ENCODE data around the gene PADI6.

Gene PADI6

DNA sequence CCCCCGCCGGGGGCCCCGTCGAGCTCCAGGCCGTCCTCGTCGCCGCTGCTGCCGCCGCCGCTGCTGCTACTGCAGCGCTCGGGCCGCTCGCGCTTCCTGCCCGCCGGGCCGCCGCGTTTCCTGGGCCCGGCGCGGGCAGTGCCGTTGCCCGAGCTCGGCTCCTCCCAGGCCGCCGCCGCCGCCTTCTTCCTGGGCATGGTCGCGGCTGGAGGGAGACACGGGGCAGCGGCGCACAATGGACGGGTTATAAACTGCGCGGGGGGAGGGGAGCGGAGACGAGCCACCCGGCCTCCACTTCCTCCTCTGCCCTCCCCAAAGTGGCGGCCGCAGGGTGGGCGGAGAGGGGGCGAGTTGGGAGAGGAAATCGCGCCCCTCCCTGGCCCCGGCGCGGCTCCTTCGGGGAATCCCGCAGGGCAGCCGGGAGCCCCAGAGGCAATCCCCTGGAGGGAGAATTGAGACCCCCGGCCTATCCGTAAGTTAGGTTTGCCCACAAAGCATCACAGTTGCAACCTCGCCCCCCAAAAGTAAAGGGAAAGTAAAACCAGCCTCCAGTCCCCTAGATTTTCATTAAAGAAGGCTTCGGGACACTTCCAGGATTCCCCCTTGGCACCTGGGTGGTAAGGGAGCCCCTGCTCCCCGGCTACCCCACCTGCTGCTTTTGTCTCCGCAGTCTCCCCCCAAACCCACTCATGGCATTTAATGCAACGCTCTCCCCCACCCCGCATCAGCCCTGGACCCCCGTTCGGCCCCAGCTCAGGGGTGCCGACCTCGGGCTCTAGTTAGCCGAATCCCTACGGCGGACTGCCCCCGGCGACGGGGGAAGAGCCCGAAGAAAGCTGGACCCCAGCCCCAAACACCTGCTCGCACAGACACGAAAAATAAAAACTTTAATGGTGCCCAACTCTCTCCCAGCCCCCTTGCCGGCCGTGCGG, 66.6 kb downstream of the PADI6 start (continued):
- TF ChIP-seq, protein P1, sequence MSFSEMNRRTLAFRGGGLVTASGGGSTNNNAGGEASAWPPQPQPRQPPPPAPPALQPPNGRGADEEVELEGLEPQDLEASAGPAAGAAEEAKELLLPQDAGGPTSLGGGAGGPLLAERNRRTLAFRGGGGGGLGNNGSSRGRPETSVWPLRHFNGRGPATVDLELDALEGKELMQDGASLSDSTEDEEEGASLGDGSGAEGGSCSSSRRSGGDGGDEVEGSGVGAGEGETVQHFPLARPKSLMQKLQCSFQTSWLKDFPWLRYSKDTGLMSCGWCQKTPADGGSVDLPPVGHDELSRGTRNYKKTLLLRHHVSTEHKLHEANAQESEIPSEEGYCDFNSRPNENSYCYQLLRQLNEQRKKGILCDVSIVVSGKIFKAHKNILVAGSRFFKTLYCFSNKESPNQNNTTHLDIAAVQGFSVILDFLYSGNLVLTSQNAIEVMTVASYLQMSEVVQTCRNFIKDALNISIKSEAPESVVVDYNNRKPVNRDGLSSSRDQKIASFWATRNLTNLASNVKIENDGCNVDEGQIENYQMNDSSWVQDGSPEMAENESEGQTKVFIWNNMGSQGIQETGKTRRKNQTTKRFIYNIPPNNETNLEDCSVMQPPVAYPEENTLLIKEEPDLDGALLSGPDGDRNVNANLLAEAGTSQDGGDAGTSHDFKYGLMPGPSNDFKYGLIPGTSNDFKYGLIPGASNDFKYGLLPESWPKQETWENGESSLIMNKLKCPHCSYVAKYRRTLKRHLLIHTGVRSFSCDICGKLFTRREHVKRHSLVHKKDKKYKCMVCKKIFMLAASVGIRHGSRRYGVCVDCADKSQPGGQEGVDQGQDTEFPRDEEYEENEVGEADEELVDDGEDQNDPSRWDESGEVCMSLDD (tag by site-specific recombination; IDR thresholded peaks at IDR 0.05) = peak; percentile 74; the same call in 1 of the 2 replicates
- TF ChIP-seq SP3 (tag by site-specific recombination; IDR thresholded peaks at IDR 0.05) = peak; percentile 86
- TF ChIP-seq, protein P2, sequence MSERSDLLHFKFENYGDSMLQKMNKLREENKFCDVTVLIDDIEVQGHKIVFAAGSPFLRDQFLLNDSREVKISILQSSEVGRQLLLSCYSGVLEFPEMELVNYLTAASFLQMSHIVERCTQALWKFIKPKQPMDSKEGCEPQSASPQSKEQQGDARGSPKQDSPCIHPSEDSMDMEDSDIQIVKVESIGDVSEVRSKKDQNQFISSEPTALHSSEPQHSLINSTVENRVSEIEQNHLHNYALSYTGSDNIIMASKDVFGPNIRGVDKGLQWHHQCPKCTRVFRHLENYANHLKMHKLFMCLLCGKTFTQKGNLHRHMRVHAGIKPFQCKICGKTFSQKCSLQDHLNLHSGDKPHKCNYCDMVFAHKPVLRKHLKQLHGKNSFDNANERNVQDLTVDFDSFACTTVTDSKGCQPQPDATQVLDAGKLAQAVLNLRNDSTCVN (tag by site-specific recombination; optimal IDR thresholded peaks at IDR 0.05) = peak; percentile 84
- TF ChIP-seq SCRT2 (tag by site-specific recombination; IDR thresholded peaks at IDR 0.05) = 0 out of 2 replicates have a peak, but pooled peaks have one; percentile 25
- TF ChIP-seq, protein P3, sequence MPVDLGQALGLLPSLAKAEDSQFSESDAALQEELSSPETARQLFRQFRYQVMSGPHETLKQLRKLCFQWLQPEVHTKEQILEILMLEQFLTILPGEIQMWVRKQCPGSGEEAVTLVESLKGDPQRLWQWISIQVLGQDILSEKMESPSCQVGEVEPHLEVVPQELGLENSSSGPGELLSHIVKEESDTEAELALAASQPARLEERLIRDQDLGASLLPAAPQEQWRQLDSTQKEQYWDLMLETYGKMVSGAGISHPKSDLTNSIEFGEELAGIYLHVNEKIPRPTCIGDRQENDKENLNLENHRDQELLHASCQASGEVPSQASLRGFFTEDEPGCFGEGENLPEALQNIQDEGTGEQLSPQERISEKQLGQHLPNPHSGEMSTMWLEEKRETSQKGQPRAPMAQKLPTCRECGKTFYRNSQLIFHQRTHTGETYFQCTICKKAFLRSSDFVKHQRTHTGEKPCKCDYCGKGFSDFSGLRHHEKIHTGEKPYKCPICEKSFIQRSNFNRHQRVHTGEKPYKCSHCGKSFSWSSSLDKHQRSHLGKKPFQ (tag by site-specific recombination; IDR thresholded peaks at IDR 0.05) = no peak
- TF ChIP-seq, protein P4, sequence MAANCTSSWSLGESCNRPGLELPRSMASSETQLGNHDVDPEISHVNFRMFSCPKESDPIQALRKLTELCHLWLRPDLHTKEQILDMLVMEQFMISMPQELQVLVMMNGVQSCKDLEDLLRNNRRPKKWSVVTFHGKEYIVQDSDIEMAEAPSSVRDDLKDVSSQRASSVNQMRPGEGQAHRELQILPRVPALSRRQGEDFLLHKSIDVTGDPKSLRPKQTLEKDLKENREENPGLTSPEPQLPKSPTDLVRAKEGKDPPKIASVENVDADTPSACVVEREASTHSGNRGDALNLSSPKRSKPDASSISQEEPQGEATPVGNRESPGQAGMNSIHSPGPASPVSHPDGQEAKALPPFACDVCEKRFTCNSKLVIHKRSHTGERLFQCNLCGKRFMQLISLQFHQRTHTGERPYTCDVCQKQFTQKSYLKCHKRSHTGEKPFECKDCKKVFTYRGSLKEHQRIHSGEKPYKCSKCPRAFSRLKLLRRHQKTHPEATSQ (tag by site-specific recombination; IDR thresholded peaks at IDR 0.05) = peak; percentile 80; the same call in 1 of the 2 replicates
- no peak for TF ChIP-seq MYNN (tag by site-specific recombination; IDR thresholded peaks at IDR 0.05; ENCODE audit: borderline replicate concordance)
- no peak for TF ChIP-seq ZNF184 (tag by site-specific recombination; IDR thresholded peaks at IDR 0.05)
- TF ChIP-seq SP7 (tag by site-specific recombination; IDR thresholded peaks at IDR 0.05) = peak; percentile 41
- TF ChIP-seq ZNF433 (tag by site-specific recombination; IDR thresholded peaks at IDR 0.05; ENCODE audit: low read depth) = no peak
- TF ChIP-seq ZNF48 (tag by site-specific recombination; IDR thresholded peaks at IDR 0.05) = no peak
- TF ChIP-seq, protein P5, sequence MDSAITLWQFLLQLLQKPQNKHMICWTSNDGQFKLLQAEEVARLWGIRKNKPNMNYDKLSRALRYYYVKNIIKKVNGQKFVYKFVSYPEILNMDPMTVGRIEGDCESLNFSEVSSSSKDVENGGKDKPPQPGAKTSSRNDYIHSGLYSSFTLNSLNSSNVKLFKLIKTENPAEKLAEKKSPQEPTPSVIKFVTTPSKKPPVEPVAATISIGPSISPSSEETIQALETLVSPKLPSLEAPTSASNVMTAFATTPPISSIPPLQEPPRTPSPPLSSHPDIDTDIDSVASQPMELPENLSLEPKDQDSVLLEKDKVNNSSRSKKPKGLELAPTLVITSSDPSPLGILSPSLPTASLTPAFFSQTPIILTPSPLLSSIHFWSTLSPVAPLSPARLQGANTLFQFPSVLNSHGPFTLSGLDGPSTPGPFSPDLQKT (IDR thresholded peaks at IDR 0.05; ENCODE audit: borderline replicate concordance, low read depth, low read length) = no peak
- no peak for TF ChIP-seq SALL2 (tag by site-specific recombination; IDR thresholded peaks at IDR 0.05; ENCODE audit: borderline replicate concordance)
- TF ChIP-seq ZBTB20 (tag by site-specific recombination; IDR thresholded peaks at IDR 0.05) = peak; percentile 53; the same call in 1 of the 2 replicates
- TF ChIP-seq, protein P6, sequence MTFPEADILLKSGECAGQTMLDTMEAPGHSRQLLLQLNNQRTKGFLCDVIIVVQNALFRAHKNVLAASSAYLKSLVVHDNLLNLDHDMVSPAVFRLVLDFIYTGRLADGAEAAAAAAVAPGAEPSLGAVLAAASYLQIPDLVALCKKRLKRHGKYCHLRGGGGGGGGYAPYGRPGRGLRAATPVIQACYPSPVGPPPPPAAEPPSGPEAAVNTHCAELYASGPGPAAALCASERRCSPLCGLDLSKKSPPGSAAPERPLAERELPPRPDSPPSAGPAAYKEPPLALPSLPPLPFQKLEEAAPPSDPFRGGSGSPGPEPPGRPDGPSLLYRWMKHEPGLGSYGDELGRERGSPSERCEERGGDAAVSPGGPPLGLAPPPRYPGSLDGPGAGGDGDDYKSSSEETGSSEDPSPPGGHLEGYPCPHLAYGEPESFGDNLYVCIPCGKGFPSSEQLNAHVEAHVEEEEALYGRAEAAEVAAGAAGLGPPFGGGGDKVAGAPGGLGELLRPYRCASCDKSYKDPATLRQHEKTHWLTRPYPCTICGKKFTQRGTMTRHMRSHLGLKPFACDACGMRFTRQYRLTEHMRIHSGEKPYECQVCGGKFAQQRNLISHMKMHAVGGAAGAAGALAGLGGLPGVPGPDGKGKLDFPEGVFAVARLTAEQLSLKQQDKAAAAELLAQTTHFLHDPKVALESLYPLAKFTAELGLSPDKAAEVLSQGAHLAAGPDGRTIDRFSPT (tag by site-specific recombination; IDR thresholded peaks at IDR 0.05) = peak; percentile 54; the same call in 1 of the 2 replicates
- TF ChIP-seq ZNF707 (tag by site-specific recombination; IDR thresholded peaks at IDR 0.05) = no peak
- TF ChIP-seq FEZF1 (tag by site-specific recombination; IDR thresholded peaks at IDR 0.05) = no peak
- TF ChIP-seq YY1 (tag by site-specific recombination; IDR thresholded peaks at IDR 0.05) = 0 out of 2 replicates have a peak, but pooled peaks have one; percentile 26
- no peak for TF ChIP-seq GLIS1 (tag by site-specific recombination; IDR thresholded peaks at IDR 0.05)
- TF ChIP-seq, protein P7, sequence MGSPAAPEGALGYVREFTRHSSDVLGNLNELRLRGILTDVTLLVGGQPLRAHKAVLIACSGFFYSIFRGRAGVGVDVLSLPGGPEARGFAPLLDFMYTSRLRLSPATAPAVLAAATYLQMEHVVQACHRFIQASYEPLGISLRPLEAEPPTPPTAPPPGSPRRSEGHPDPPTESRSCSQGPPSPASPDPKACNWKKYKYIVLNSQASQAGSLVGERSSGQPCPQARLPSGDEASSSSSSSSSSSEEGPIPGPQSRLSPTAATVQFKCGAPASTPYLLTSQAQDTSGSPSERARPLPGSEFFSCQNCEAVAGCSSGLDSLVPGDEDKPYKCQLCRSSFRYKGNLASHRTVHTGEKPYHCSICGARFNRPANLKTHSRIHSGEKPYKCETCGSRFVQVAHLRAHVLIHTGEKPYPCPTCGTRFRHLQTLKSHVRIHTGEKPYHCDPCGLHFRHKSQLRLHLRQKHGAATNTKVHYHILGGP (tag by site-specific recombination; IDR thresholded peaks at IDR 0.05) = no peak
- TF ChIP-seq ZNF473 (tag by site-specific recombination; IDR thresholded peaks at IDR 0.05) = no peak
